ENCODE measurements around the gene SLC35A4.

- no peak for TF ChIP-seq CTCF (IDR thresholded peaks at IDR 0.05)
- no peak for TF ChIP-seq EZH2 (IDR thresholded peaks at IDR 0.05; ENCODE audit: borderline replicate concordance, insufficient read depth, low read depth, low read length, poor library complexity, severe bottlenecking)
Measured at GRCh38 chr5:140557136-140557805, 7.4 kb upstream of the SLC35A4 start, which contains the start of gene SRA1.

All from B cell (primary cell).